GM23338 (cell line): ENCODE measurements around the gene BFSP2. TPM values are rescaled to one million over a fixed set of nuclear protein-coding genes. Genes with fewer than 3 reads are reported as not detected.

ENCODE experiments used
- ATAC-seq: fragments of 200-7000 bp; cut with Tn5 transposase; 3 replicates; pipeline ENCODE4 v1.9.1; 2020
- DNase-seq: peaks from one replicate; pipeline ENCODE4 v3.0.0-alpha.2; 2015; ENCODE audit warnings: low spot score
- H2AFZ ChIP-seq: fragments of 200-600 bp; sonication (generic); 2 replicates; pipeline ENCODE4 v1.8.0; 2016; ENCODE audit warnings: antibody characterized with exemption, mild to moderate bottlenecking, moderate library complexity
- H3F3A ChIP-seq: fragments of 200-600 bp; sonication (generic); replicated peaks from 2 replicates; pipeline ENCODE4 v1.8.0; 2017; ENCODE audit warnings: antibody characterized with exemption, mixed run types, low read depth
- H3K27ac ChIP-seq: fragments of 200-600 bp; sonication (generic); 2 replicates; pipeline ENCODE4 v1.6.1; 2016; ENCODE audit warnings: low read depth
- H3K27me3 ChIP-seq: fragments of 200-600 bp; sonication (generic); 2 replicates; pipeline ENCODE4 v1.8.0; 2016; ENCODE audit warnings: mild to moderate bottlenecking, mixed run types, moderate library complexity; ENCODE audit not compliant: insufficient read depth
- H3K36me3 ChIP-seq: fragments of 200-600 bp; sonication (generic); 2 replicates; pipeline ENCODE4 v1.8.0; 2016; ENCODE audit warnings: mild to moderate bottlenecking; ENCODE audit not compliant: insufficient read depth
- H3K4me1 ChIP-seq: fragments of 200-600 bp; sonication (generic); 2 replicates; pipeline ENCODE4 v1.8.0; 2016; ENCODE audit warnings: mild to moderate bottlenecking, moderate library complexity; ENCODE audit not compliant: insufficient read depth
- H3K4me2 ChIP-seq: fragments of 200-600 bp; sonication (generic); 2 replicates; pipeline ENCODE4 v1.7.1; 2017; ENCODE audit warnings: mixed run types
- H3K4me3 ChIP-seq: fragments of 200-600 bp; sonication (generic); 2 replicates; pipeline ENCODE4 v1.6.1; 2016; ENCODE audit warnings: mixed run types
- H3K79me2 ChIP-seq: fragments of 200-600 bp; sonication (generic); replicated peaks from 2 replicates; pipeline ENCODE4 v1.8.0; 2017; ENCODE audit warnings: mild to moderate bottlenecking; ENCODE audit not compliant: insufficient read depth
- H3K9me2 ChIP-seq: fragments of 200-600 bp; sonication (generic); 2 replicates; pipeline ENCODE4 v1.8.0; 2017; ENCODE audit not compliant: insufficient read depth
- H4K20me1 ChIP-seq: fragments of 200-600 bp; sonication (generic); replicated peaks from 2 replicates; pipeline ENCODE4 v1.8.0; 2017; ENCODE audit warnings: mild to moderate bottlenecking; ENCODE audit not compliant: insufficient read depth
- H3K27ac Mint-ChIP-seq: 2 replicates; pipeline ENCODE4 v1.8.0; 2020; ENCODE audit warnings: inconsistent platforms, mild to moderate bottlenecking, moderate library complexity, mixed read lengths
- H3K27me3 Mint-ChIP-seq: 3 replicates; pipeline ENCODE4 v1.8.0; 2022; ENCODE audit warnings: low read depth, mild to moderate bottlenecking, moderate library complexity, mixed read lengths, inconsistent platforms; ENCODE audit not compliant: insufficient read depth, poor library complexity
- H3K36me3 Mint-ChIP-seq: 3 replicates; pipeline ENCODE4 v1.8.0; 2021; ENCODE audit warnings: low read depth, mild to moderate bottlenecking, inconsistent platforms, moderate library complexity, mixed read lengths
- H3K4me1 Mint-ChIP-seq: 3 replicates; pipeline ENCODE4 v1.8.0; 2020; ENCODE audit warnings: mild to moderate bottlenecking, inconsistent platforms, mixed read lengths
- H3K4me3 Mint-ChIP-seq: 3 replicates; pipeline ENCODE4 v1.8.0; 2021; ENCODE audit warnings: moderate library complexity, mild to moderate bottlenecking, inconsistent platforms, mixed read lengths
- H3K9me3 Mint-ChIP-seq: 3 replicates; pipeline ENCODE4 v1.8.0; 2020; ENCODE audit warnings: moderate library complexity, mild to moderate bottlenecking, inconsistent platforms, mixed read lengths
- CREB1 ChIP-seq: fragments of 250-450 bp; sonication (Bioruptor Pico); IDR thresholded peaks from 2 replicates; pipeline ENCODE4 v1.5.0; 2020; ENCODE audit warnings: low read depth, mild to moderate bottlenecking, moderate library complexity
- EZH2 ChIP-seq: fragments of 200-600 bp; sonication (generic); IDR thresholded peaks from one replicate; pipeline ENCODE4 v1.8.0; 2017; ENCODE audit warnings: antibody characterized with exemption, mild to moderate bottlenecking, low read depth; ENCODE audit not compliant: unreplicated experiment
- EZH2phosphoT487 ChIP-seq: fragments of 200-600 bp; sonication (generic); IDR thresholded peaks from one replicate; pipeline ENCODE4 v1.8.1; 2018; ENCODE audit warnings: antibody characterized with exemption; ENCODE audit not compliant: unreplicated experiment
- JUNB ChIP-seq: IDR thresholded peaks from one replicate; pipeline ENCODE4 v1.6.1; 2016; ENCODE audit warnings: antibody characterized with exemption; ENCODE audit not compliant: unreplicated experiment
- NANOG ChIP-seq: IDR thresholded peaks from 2 replicates; pipeline ENCODE4 v1.6.1; 2016; ENCODE audit warnings: antibody characterized with exemption, borderline replicate concordance
- POLR2AphosphoS5 ChIP-seq: IDR thresholded peaks from 2 replicates; pipeline ENCODE4 v1.6.1; 2016; ENCODE audit warnings: antibody characterized with exemption, low read depth
- STAT1 ChIP-seq: IDR thresholded peaks from one replicate; pipeline ENCODE4 v1.6.1; 2016; ENCODE audit warnings: antibody characterized with exemption; ENCODE audit not compliant: unreplicated experiment
- ZNF114 ChIP-seq: fragments of 250-450 bp; sonication (Bioruptor Pico); IDR thresholded peaks from 2 replicates; pipeline ENCODE4 v1.5.0; 2020; ENCODE audit warnings: mild to moderate bottlenecking, moderate library complexity
- polyA plus RNA-seq: library from polyadenylated mRNA; unstranded; fragments of >200 nt; fragmentation: Nextera tagmentation; extraction: Ambion mirVana; gene quantifications from 2 replicates; pipeline ENCODE4 v1.2.1, GENCODE V29; 2016
- total RNA-seq: library from RNA; depleted of rRNA; stranded (reverse); fragments of >200 nt; shearing (Covaris generic); gene quantifications from 2 replicates; pipeline ENCODE4 v1.2.3, GENCODE V29; 2014
- TF ChIP-seq, protein P1 (sequence below), 2 experiments: fragments of 200-600 bp in 1 of 2; sonication (generic) in 1 of 2; conservative IDR thresholded peaks; 2 replicates each; pipeline versions ENCODE4 v1.5.1 to v1.6.1; 2016 to 2017; ENCODE audit warnings: antibody characterized with exemption in 2 of 2, low read depth in 2 of 2, mild to moderate bottlenecking in 2 of 2, moderate library complexity in 1 of 2
- TF ChIP-seq, protein P2 (sequence below): IDR thresholded peaks from 2 replicates; pipeline ENCODE4 v1.6.1; 2016; ENCODE audit warnings: antibody characterized with exemption

BFSP2 gene
- total and polyA plus RNA-seq, 2 experiments from 2014 or later: not detected

DNA sequence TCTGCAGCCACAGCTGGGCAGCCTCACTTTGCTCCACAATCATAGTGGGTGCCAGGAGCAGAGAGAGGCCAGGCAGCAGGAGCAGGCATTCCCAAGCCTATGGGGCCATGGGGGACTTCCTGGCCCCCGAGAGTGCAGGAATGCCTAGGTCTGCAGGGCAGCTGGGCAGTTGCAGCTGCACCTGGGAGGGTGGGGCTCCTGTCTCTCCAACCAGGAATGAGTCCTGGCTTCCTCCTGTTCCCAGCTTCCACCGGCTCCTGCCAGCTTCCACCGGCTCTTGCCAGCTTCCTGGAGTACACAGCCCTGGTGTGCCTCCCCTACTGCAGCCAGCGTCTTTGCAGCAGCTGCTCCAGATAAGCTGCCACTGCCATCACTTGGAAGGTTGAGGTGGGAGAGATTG, 87.3 kb downstream of the BFSP2 start (continued):
- no peak for TF ChIP-seq EZH2

DNA sequence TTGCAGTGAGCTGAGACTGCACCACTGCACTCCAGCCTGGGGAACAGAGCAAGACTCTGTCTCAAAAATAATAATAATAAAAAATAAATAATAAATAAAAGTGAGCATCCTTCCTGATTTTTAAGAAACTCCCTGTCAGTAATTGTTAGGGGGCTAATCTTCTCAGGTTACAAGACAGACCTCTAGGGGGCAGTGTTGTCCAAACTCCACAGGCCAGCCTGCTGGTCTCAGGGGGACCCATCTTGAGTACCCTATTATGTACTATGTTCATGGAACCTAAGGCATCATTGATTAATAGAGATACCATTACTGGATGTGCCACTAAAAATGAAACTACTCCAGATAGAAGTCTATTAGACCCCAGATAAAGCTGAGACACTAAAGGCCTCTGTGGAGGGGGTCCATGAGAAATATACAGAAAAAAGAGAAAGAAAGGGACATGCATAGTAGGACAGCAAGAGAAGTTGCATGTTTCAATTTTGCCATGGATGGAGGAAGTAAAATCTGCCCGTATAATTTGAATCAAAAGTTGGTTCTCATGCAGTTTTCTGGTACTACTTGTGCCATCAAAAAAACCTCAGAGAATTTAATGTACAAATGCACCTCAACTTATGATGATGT, 88.2 kb downstream of the BFSP2 start:
- H3K9me2 ChIP-seq: no peaks in the 10 kb centered on the region
- H3K27me3 ChIP-seq: no peaks in the 10 kb centered on the region
- H3F3A ChIP-seq: no peaks in the 10 kb centered on the region
- H4K20me1 ChIP-seq: no peaks in the 10 kb centered on the region
- H3K27ac ChIP-seq: no peak overlapping the region
- H3K27me3 Mint-ChIP-seq: peaks cover 14% of the 10 kb centered on the region
- peaks cover 58% of the 10 kb centered on the region for H3K9me3 Mint-ChIP-seq
- no peak overlapping the region for H2AFZ ChIP-seq
- H3K4me2 ChIP-seq: no peak overlapping the region
- DNase-seq (peak; percentile 51), ATAC-seq (no peak)
- peaks cover 4% of the 10 kb centered on the region; the same call in 1 of the 2 replicates for H3K4me1 ChIP-seq
- H3K4me3 ChIP-seq: no peak overlapping the region
- no peaks in the 10 kb centered on the region; the same call in 1 of the 2 replicates for H3K36me3 ChIP-seq
- H3K36me3 Mint-ChIP-seq: peaks cover 25% of the 10 kb centered on the region
- H3K79me2 ChIP-seq: no peaks in the 10 kb centered on the region
- H3K4me1 Mint-ChIP-seq: peaks cover 22% of the 10 kb centered on the region
- H3K4me3 Mint-ChIP-seq: no peak overlapping the region
- H3K27ac Mint-ChIP-seq: no peak overlapping the region
- TF ChIP-seq STAT1 (no peak), POLR2AphosphoS5 (no peak)
- TF ChIP-seq, protein P1, sequence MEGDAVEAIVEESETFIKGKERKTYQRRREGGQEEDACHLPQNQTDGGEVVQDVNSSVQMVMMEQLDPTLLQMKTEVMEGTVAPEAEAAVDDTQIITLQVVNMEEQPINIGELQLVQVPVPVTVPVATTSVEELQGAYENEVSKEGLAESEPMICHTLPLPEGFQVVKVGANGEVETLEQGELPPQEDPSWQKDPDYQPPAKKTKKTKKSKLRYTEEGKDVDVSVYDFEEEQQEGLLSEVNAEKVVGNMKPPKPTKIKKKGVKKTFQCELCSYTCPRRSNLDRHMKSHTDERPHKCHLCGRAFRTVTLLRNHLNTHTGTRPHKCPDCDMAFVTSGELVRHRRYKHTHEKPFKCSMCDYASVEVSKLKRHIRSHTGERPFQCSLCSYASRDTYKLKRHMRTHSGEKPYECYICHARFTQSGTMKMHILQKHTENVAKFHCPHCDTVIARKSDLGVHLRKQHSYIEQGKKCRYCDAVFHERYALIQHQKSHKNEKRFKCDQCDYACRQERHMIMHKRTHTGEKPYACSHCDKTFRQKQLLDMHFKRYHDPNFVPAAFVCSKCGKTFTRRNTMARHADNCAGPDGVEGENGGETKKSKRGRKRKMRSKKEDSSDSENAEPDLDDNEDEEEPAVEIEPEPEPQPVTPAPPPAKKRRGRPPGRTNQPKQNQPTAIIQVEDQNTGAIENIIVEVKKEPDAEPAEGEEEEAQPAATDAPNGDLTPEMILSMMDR (conservative IDR thresholded peaks at IDR 0.05; ENCODE audit: low read depth in 2 of 2): peak; percentile 50 to 56

DNA sequence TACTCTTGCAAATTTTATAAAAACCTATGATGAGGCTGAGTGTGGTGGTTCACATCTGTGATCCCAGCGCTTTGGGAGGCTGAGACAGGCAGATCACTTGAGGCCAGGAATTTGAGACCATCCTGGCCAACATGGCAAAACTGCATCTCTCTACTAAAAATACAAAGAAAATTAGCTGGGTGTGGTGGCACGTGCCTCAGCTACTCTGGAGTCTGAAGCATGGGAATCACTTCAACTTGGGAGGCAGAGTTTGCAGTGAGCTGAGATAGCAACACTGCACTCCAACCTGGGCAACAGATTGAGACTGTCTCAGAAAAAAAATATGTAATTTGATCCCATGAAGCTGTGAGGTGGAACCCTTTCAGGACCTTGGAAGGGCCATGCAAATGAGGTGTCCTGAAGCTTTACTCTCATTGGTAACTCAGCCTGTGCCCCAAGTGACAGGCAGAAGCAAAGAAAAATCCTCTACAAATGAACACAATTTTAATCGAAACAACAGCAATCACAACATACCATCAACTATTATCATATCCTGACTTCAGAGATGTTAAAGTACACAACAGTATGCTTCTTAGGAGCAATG, 89.0 kb downstream of the BFSP2 start:
- no peaks in the 10 kb centered on the region for H3K9me2 ChIP-seq
- Mint-ChIP-seq H3K4me3 (no peak overlapping the region), H3K4me1 (peaks cover 25% of the 10 kb centered on the region), H3K27me3 (peaks cover 14% of the 10 kb centered on the region), H3K9me3 (peaks cover 50% of the 10 kb centered on the region), H3K27ac (no peak overlapping the region), H3K36me3 (peaks cover 25% of the 10 kb centered on the region)
- no peaks in the 10 kb centered on the region; the same call in 1 of the 2 replicates for H3K36me3 ChIP-seq
- H3K27ac ChIP-seq: no peak overlapping the region
- no peak overlapping the region for H2AFZ ChIP-seq
- H3K4me2 ChIP-seq: no peak overlapping the region
- H3K79me2 ChIP-seq: no peaks in the 10 kb centered on the region
- peak; percentile 62 for ATAC-seq
- no peaks in the 10 kb centered on the region for H3K27me3 ChIP-seq
- no peak overlapping the region for H3K4me3 ChIP-seq
- no peak for DNase-seq
- no peaks in the 10 kb centered on the region for H3F3A ChIP-seq
- no peaks in the 10 kb centered on the region for H4K20me1 ChIP-seq
- H3K4me1 ChIP-seq: peaks cover 4% of the 10 kb centered on the region; the same call in 1 of the 2 replicates
- TF ChIP-seq NANOG: no peak
- TF ChIP-seq CREB1 (CRISPR knock-in tag): no peak
- TF ChIP-seq ZNF114: no peak
- TF ChIP-seq, protein P2, sequence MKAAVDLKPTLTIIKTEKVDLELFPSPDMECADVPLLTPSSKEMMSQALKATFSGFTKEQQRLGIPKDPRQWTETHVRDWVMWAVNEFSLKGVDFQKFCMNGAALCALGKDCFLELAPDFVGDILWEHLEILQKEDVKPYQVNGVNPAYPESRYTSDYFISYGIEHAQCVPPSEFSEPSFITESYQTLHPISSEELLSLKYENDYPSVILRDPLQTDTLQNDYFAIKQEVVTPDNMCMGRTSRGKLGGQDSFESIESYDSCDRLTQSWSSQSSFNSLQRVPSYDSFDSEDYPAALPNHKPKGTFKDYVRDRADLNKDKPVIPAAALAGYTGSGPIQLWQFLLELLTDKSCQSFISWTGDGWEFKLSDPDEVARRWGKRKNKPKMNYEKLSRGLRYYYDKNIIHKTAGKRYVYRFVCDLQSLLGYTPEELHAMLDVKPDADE: no peak
- no peak for TF ChIP-seq EZH2
- no peak for TF ChIP-seq JUNB
- no peak for TF ChIP-seq EZH2phosphoT487
- TF ChIP-seq POLR2AphosphoS5: no peak
